ENCODE data around the gene HSPB6. TPM values are rescaled to one million over a fixed set of nuclear protein-coding genes. Genes with fewer than 3 reads are reported as not detected.

Gene HSPB6
- total and polyA plus RNA-seq, 2 of the 8 experiments (the other 6 are each of a cell fraction or from before 2014, with no cell fraction given), result 0.91 TPM; not detected in 1

- no peak overlapping the region for H3K27ac ChIP-seq (ENCODE audit: low read depth, low read length)
- H3K18ac ChIP-seq (ENCODE audit: extremely low read depth, low read length), result no peak overlapping the region
- no peak overlapping the region for H3K23ac ChIP-seq (ENCODE audit: insufficient read length)
- ChIA-PET POLR2A (ENCODE audit: partially characterized antibody) (interaction anchor here (0.6 to 1.9 kb wide), 5 partner anchors 8 to 207 kb away, joined by 3 to 9 read pairs (median 5); partner anchors contain the start of genes HSPB6, PSENEN and U2AF1L4), CTCF (ENCODE audit: partially characterized antibody) (interaction anchor here (0.6 to 0.9 kb wide), 6 partner anchors 12 to 317 kb away, joined by 3 to 7 read pairs (median 4); partner anchors contain the start of gene FFAR2)
- no peak overlapping the region for H4K8ac ChIP-seq (ENCODE audit: extremely low read depth, insufficient read depth, low read length)
- 92% methylated on average over 15 of the region's 17 CpGs; no CpG with 5 or more reads in 1 of the 2 experiments for WGBS, 2 experiments (ENCODE audit: extremely low coverage in 1 of 2, insufficient coverage in 1 of 2, insufficient read length in 1 of 2, insufficient replicate concordance in 2 of 2, low coverage in 1 of 2, low lambda C conversion rate in 2 of 2, missing lambda C conversion rate in 1 of 2)
- no peak overlapping the region for H3K4me2 ChIP-seq (ENCODE audit: insufficient read depth in 1 of 2, low read depth in 2 of 2, low read length in 2 of 2)
- no peak overlapping the region for H2BK12ac ChIP-seq (ENCODE audit: low read depth, low read length)
- no peak for DNase-seq (ENCODE audit: low read depth in 1 of 2, low spot score in 2 of 2)
- H3K79me2 ChIP-seq (ENCODE audit: control insufficient read depth in 1 of 2, insufficient read depth in 2 of 2, low read length in 2 of 2), result no peaks in the 10 kb centered on the region; a peak in 1 of 4 replicates
- no peak overlapping the region for H3K9ac ChIP-seq (replicated peaks in 1 of 4; ENCODE audit: extremely low read depth in 1 of 4, low read depth in 3 of 4, low read length in 3 of 4)
- H3K36me3 ChIP-seq (ENCODE audit: control insufficient read depth in 2 of 4, insufficient read depth in 4 of 4, low read length in 3 of 4), result peaks cover 2 to 19% (median 6%) of the 10 kb centered on the region in 4 experiments; a peak in 5 of 8 replicates
- H4K5ac ChIP-seq (ENCODE audit: insufficient read length, low read depth, low read length), result no peak overlapping the region
- H3K14ac ChIP-seq (ENCODE audit: insufficient read length), result no peak overlapping the region
- H2BK120ac ChIP-seq (replicated peaks; ENCODE audit: low read depth, low read length), result no peak overlapping the region
- no peak overlapping the region for H3K4ac ChIP-seq (replicated peaks; ENCODE audit: insufficient read length, low read depth, low read length)
- no peaks in the 10 kb centered on the region for H3K27me3 ChIP-seq (replicated peaks in 1 of 4; ENCODE audit: control insufficient read depth in 3 of 4, extremely low read depth in 1 of 4, insufficient read depth in 3 of 4, low read length in 3 of 4)
- H3K23me2 ChIP-seq (ENCODE audit: low read depth, low read length), result no peaks in the 10 kb centered on the region; the same call in 1 of the 2 replicates
- H2BK5ac ChIP-seq (ENCODE audit: low read depth, low read length), result no peak overlapping the region
- H2BK15ac ChIP-seq (ENCODE audit: low read length), result no peak overlapping the region
- no peak overlapping the region for H2AK5ac ChIP-seq (ENCODE audit: low read depth, low read length)
- FAIRE-seq, result no peak
- H3K79me1 ChIP-seq (ENCODE audit: low read depth, low read length), result no peaks in the 10 kb centered on the region; the same call in 1 of the 2 replicates
- no peak overlapping the region for H4K91ac ChIP-seq (replicated peaks; ENCODE audit: insufficient read length, low read length)
- H3K4me1 ChIP-seq (replicated peaks in 1 of 4; ENCODE audit: control insufficient read depth in 3 of 4, insufficient read depth in 4 of 4, low read length in 3 of 4), result peaks cover 0 to 13% (median 7%) of the 10 kb centered on the region in 4 experiments; a peak in 5 of 7 replicates
- no peak overlapping the region for H2BK20ac ChIP-seq (ENCODE audit: low read length)
- H2AFZ ChIP-seq (ENCODE audit: low read length), result no peak overlapping the region
- peaks cover 4 to 7% of the 10 kb centered on the region in 2 experiments for H4K20me1 ChIP-seq (replicated peaks in 1 of 2; ENCODE audit: control insufficient read depth in 1 of 2, insufficient read depth in 2 of 2, low read length in 2 of 2)
- H3K9me3 ChIP-seq (ENCODE audit: insufficient read depth in 2 of 2, low read depth in 1 of 2, low read length in 1 of 2), result no peaks in the 10 kb centered on the region
- H3K56ac ChIP-seq (replicated peaks; ENCODE audit: insufficient read length, low read depth, low read length), result no peak overlapping the region
- H3K4me3 ChIP-seq (ENCODE audit: extremely low read depth in 1 of 4, insufficient read depth in 2 of 4, low read depth in 3 of 4, low read length in 4 of 4), result no peak overlapping the region
- no peak for TF ChIP-seq JUND (IDR thresholded peaks at IDR 0.05; ENCODE audit: low read length)
- no peak for TF ChIP-seq TAF7 (optimal IDR thresholded peaks at IDR 0.05; ENCODE audit: borderline replicate concordance, low read depth, low read length)
- no peak for TF ChIP-seq HDAC6 (IDR thresholded peaks at IDR 0.05; ENCODE audit: low read depth, low read length)
- TF ChIP-seq ATF2 (IDR thresholded peaks at IDR 0.05; ENCODE audit: low read length), result no peak
- TF ChIP-seq SIRT6 (IDR thresholded peaks at IDR 0.05; ENCODE audit: low read length), result no peak
- TF ChIP-seq GABPA (IDR thresholded peaks at IDR 0.05; ENCODE audit: borderline replicate concordance, insufficient read depth, low read length), result no peak
- no peak for TF ChIP-seq POLR2AphosphoS5 (IDR thresholded peaks at IDR 0.05; ENCODE audit: low read depth, low read length)
- TF ChIP-seq SP4 (IDR thresholded peaks at IDR 0.05; ENCODE audit: low read length), result no peak
- no peak for TF ChIP-seq KDM5A (IDR thresholded peaks at IDR 0.05; ENCODE audit: low read length)
- TF ChIP-seq HDAC2 (IDR thresholded peaks at IDR 0.05; ENCODE audit: borderline replicate concordance in 1 of 2, low read depth in 2 of 2, low read length in 2 of 2), result no peak
Observed at GRCh38 chr19:35764432-35765315, 7.8 kb upstream of the HSPB6 start.

Data from H1 (cell line).